ENCODE measurements around the gene ROR1.
"Not testable (repeated sequence)": the region's sequence is repeated elsewhere in the genome, so short reads cannot be mapped to it uniquely, and the experiment has no call there.

ROR1 gene

GRCh38 chr1:63794939-63795378 is 21.1 kb downstream of the ROR1 start:
- DNase-seq: no peak

GRCh38 chr1:63795455-63795854 is 21.6 kb downstream of the ROR1 start:
- DNase-seq: no peak

DNA sequence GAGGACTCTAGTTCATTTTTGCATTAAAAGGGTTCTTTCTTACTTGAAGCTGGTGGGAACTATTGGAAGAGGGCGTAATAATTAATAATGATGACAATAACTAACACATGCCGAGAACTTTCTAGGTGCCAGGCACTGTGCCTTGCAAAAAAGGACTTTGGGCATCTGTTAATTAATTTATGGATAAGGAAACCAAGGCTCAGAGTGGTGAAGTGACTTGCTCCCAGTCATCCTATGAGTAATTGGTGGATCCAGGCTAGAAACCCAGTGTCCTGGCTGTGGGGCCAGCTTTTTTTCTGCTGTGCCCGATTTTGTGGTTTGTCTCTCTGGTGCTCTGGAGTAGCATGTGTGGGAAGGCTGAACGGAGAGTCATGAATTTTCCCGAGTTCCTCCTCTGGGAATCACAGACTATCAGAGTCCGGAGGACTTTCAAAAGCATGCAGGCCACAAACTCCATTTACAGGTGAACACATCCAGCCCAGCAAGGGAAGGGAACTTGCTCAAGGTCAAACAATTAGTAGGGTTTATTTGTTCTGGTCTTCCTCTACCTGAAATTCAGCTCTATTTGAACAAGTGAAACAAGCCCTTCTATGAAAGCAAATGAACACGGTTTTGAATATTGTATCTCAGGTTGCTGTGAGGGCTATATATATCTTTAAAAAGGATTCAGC is 23.4 kb downstream of the ROR1 start:
- DNase-seq: no peak

DNA sequence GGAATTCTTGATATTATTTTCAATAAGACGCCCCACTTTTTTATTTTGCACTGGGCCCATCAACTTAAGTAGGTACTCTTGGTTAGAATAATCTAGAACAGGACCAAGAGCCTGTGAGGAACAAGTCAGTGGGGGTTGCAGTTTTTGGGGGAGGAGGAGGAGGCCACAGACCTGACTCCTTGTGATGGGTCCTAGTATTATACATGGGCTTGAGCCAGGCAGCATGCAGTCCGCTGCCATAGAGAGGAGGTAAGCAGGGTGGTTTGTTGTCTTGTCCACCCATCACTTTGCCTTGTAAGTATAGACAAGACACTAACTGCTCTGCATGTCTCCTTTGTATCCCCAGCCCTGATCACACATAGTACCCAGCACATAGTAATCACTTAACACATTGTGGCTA is 24.5 kb downstream of the ROR1 start:
- DNase-seq: no peak

DNA sequence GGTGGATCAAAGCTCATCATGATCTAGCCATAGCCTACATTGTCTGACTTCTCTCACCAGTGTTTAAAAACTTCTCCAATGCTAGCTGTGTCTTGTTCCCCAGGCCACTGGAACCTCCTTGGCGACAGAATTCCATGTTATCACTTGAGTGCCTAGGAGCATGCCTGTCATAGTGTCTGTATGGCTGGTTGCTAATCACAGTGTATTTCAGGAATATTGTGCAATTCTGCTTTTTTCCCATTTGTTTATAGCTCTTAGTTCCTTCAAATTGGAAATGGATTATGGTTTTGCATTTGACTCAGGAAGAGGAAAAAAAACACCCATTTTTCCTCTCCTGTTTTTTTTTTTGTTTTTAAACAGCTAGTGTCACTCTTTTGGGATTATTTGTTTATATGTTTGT is 25.5 kb downstream of the ROR1 start:
- no peak for DNase-seq

DNA sequence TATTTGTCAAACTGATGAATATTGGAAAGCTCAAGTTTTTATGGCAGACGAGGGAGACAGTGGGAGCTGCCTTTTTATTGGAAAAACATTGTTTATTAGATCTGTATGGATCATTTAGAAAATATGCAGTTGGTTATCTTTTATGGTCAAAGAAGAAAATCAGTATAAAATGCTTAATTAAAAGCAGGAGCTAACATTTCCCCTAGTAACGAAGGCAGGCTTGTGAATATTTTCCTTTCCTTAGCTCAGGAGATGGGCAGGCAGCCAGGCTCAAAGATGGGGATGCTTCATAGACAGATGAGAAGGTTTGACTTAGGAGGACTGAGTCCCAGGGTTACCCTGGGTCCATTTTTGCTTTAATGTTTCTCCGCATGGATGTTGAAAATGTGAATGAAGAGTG is 26.0 kb downstream of the ROR1 start:
- DNase-seq: no peak

DNA sequence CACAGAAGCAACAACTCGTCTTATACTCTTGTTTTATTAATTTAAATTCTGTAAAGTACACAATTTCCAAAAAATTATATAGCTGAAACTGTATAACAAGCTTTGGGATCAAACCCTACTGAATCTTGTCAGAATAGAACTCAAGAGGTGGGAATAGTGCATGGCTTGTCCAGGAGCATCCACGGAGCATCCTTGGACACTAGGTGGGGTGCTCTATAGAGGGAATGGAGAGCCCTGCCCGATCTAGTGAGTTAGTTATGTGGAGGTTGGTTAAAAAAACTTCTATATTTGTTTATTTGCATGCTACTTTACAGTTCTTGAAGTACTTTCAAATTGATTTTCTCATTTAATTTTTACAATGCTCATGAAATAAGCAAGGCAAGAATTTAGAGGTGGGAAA is 28.3 kb downstream of the ROR1 start:
- no peak for DNase-seq

GRCh38 chr1:63804829-63805484 is 31.1 kb downstream of the ROR1 start:
- DNase-seq: peak; percentile 32

- peak; percentile 44 for DNase-seq
Observed at GRCh38 chr1:63807046-63807445, 33.2 kb downstream of the ROR1 start.

GRCh38 chr1:63810936-63811469 is 37.2 kb downstream of the ROR1 start:
- DNase-seq: no peak

DNA sequence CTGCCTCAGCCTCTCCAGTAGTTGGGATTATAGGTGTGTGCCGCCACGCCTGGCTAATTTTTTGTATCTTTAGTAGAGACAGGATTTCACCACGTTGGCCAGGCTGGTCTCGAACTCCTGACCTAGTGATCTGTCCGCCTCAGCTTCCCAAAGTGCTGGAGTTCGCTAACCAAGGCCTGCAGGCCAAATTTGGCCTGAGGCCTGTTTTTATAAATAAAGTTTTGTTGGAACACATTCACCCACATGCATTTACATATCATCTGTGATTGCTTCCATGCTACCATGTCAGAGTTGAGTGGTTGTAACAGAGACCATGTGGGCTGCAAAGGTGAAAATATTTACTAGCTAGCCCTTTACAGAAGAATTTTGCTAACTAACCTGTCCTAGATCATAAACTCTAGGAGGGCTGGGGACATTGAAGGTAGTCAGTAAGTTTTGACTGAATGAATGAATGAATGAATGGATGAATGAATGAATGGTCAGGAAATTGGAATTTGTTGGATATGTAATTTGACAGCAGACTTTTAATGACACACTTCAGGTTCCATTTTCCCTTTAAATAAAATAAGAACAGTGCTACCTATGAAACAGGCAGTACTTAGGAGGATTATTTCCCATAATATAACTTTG is 38.4 kb downstream of the ROR1 start:
- DNase-seq: no peak

- no peak for DNase-seq
Observed at GRCh38 chr1:63813829-63814277, 40.0 kb downstream of the ROR1 start.

GRCh38 chr1:63816217-63816815 is 42.5 kb downstream of the ROR1 start:
- DNase-seq: not testable (repeated sequence)

GRCh38 chr1:63817152-63817667 is 43.4 kb downstream of the ROR1 start:
- no peak for DNase-seq

DNA sequence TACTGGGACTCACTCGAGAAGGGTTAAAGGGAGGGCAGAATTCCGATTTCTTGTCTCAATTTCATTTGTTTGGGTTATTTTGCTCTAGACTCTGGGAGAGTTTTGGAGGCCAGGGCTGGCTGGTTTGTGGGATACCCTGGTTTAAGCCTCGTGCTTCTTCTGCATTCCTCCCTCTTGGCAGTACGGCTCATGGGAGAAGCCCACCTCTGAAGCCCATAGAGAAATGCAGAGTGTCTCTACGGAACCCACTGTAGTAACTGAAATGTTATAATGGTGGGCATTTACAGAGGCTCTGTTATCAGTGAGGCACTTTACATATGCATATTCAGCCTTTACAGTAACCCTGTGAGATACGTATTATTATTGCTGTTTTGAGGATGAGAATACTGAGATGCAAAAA is 43.9 kb downstream of the ROR1 start:
- no peak for DNase-seq

- no peak for DNase-seq
Observed at GRCh38 chr1:63818567-63819325, 44.9 kb downstream of the ROR1 start.

DNA sequence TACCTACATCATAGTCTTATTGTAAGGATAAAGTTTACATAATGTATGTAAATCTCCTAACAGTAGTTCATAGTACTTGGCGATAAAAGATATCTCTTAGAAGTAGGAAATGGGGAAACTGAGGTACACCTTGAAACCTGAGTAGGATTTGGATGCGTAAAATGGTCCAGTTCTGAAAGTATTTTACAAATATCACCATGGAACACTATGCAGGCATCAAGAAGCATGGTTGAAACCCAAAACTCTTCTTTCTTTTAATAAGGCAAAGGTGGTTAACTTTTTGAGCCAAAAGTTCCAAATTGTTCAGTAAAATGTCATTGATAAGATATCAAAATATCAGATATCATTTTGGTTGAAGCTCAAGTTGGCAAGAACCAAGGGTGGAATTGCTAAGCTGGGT is 46.0 kb downstream of the ROR1 start:
- DNase-seq: no peak

- no peak for DNase-seq
Observed at GRCh38 chr1:63821091-63822005, 47.5 kb downstream of the ROR1 start.

DNA sequence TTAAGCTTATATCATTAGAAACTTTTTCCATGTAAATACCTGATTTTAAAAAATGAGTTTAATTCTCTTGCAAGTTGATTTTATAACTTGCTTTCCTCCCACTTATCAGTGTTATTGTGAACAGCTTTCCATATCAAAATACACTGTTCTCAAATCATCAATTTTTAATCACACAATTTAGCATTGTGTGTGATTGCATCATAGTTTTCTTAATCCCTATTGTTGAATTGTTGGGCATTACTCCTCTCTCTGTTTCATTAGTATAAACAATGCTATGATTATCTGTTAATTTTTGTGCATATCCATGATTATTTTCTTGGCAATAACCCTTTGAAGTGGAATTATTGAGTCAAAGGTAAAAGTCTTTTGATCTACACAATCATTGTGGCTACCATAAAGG is 48.7 kb downstream of the ROR1 start:
- no peak for DNase-seq

DNA sequence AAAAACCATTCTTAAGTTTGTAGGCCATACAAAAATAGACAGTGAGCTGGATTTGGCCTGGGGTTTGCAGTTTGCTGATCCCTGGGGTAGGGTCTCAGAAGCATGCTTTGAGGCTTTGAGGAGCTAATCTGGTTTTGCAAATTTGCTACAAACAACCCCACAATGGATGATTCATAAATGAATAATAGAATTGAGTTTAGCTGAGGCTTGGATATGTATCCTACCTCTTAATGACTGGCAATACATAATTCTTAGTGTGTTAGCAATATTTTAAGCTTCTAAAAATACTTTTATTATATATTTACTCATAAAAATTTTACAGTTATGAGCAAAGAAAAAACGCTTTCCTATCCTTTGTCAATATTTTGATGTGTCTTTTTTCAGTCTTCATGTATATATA is 50.6 kb downstream of the ROR1 start:
- no peak for DNase-seq

DNA sequence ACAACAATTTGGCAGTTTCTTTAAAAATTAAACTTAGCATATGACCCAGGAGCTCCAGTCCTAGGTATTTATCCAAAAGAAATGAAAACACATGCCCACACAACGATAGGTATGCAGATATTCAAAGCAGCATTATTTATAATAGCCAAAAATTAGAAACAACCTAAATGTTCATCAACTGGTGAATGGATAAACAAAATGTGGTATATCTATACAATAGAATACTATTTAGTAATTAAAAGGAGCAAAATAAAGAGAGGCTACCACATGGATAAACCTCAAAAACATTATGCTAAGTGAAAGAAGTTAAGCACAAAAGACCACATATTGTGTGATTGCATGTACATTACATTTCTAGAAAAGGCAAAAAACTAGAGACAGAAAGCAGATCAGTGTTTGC is 51.3 kb downstream of the ROR1 start:
- DNase-seq: no peak

Measured in retina (tissue), 1 donor.